Endodermal cell (in vitro differentiated cells): ENCODE results near the gene MRNIP. TPM values are rescaled to one million over a fixed set of nuclear protein-coding genes. Genes with fewer than 3 reads are reported as not detected.

Experiments
- DNase-seq: peaks from one replicate; pipeline ENCODE4 v3.0.0-alpha.2; 2017
- H3K27ac ChIP-seq: 2 replicates; pipeline ENCODE4 v1.5.1; 2013; ENCODE audit warnings: mild to moderate bottlenecking, low read depth, low read length, moderate library complexity
- H3K27me3 ChIP-seq: 2 replicates; pipeline ENCODE4 v1.6.1; 2013; ENCODE audit warnings: mild to moderate bottlenecking, low read length, moderate library complexity; ENCODE audit not compliant: insufficient read depth, control insufficient read depth, poor library complexity, severe bottlenecking
- H3K36me3 ChIP-seq: 2 replicates; pipeline ENCODE4 v1.7.0; 2013; ENCODE audit warnings: mild to moderate bottlenecking, low read length, moderate library complexity; ENCODE audit not compliant: control insufficient read depth, insufficient read depth
- H3K4me1 ChIP-seq: one replicate; pipeline ENCODE4 v1.7.0; 2013; ENCODE audit warnings: low read length; ENCODE audit not compliant: control insufficient read depth, insufficient read depth
- H3K4me3 ChIP-seq: 2 replicates; pipeline ENCODE4 v1.5.1; 2013; ENCODE audit warnings: mild to moderate bottlenecking, low read length, moderate library complexity
- H3K9ac ChIP-seq: 2 replicates; pipeline ENCODE4 v1.6.1; 2013; ENCODE audit warnings: mild to moderate bottlenecking, low read length, moderate library complexity; ENCODE audit not compliant: poor library complexity, severe bottlenecking; ENCODE audit errors: extremely low read depth
- H3K9me3 ChIP-seq: 2 replicates; pipeline ENCODE4 v1.6.1; 2013; ENCODE audit warnings: mild to moderate bottlenecking, low read length, moderate library complexity; ENCODE audit not compliant: control insufficient read depth
- H3K27ac Mint-ChIP-seq: 2 replicates; pipeline ENCODE4 v1.8.0; 2020; ENCODE audit warnings: mixed read lengths
- H3K27me3 Mint-ChIP-seq: 2 replicates; pipeline ENCODE4 v1.8.0; 2021; ENCODE audit warnings: mild to moderate bottlenecking, mixed read lengths; ENCODE audit not compliant: insufficient read depth
- H3K36me3 Mint-ChIP-seq: 2 replicates; pipeline ENCODE4 v1.8.0; 2020; ENCODE audit warnings: low read depth, mixed read lengths
- H3K4me1 Mint-ChIP-seq: 2 replicates; pipeline ENCODE4 v1.8.0; 2020; ENCODE audit warnings: mixed read lengths
- H3K4me3 Mint-ChIP-seq: 2 replicates; pipeline ENCODE4 v1.8.0; 2020; ENCODE audit warnings: mild to moderate bottlenecking, moderate library complexity, mixed read lengths
- H3K9me3 Mint-ChIP-seq: 2 replicates; pipeline ENCODE4 v1.8.0; 2020; ENCODE audit warnings: mild to moderate bottlenecking, mixed read lengths
- CTCF ChIP-seq: fragments of 200-600 bp; sonication (generic); conservative IDR thresholded peaks from 2 replicates; pipeline ENCODE4 v1.5.0; 2021; ENCODE audit warnings: antibody characterized with exemption, mild to moderate bottlenecking
- WGBS, 2 experiments: methylation state at CpG; one replicate each; pipeline versions ENCODE4 v1.1.5 to v1.1.7; 2013; ENCODE audit warnings: missing lambda C conversion rate in 2 of 2, mixed read lengths in 1 of 2; ENCODE audit not compliant: insufficient coverage in 1 of 2, insufficient read length in 1 of 2; 5-methylcytosine and 5-hydroxymethylcytosine counted together
- total RNA-seq, 2 donors: library from RNA; stranded (reverse); fragmentation: NEBNext Ultra II Directional in 1 of 2; extraction: Animal tissue kit (Norgen Biotek cat#: 25700) in 1 of 2; gene quantifications; 2 replicates in 1 of 2; 3 replicates in 1 of 2; pipeline ENCODE4 v1.2.1, GENCODE V29; 2021

The MRNIP gene
- total RNA-seq, 2 donors from 2014 or later: 45.8 to 55.3 TPM

- 96% methylated on average over 19 to 31 of the region's 31 CpGs for WGBS, 2 experiments
- H3K27ac ChIP-seq: no peak overlapping the region
- no peak overlapping the region for H3K4me3 ChIP-seq
- H3K9me3 ChIP-seq: peaks cover 20% of the 10 kb centered on the region
- H3K27me3 ChIP-seq: no peaks in the 10 kb centered on the region
- DNase-seq: no peak
- peaks cover 21% of the 10 kb centered on the region for H3K9me3 Mint-ChIP-seq
- H3K27ac Mint-ChIP-seq: no peak overlapping the region
- H3K36me3 ChIP-seq: peaks cover 40% of the 10 kb centered on the region
- H3K36me3 Mint-ChIP-seq: peaks cover 60% of the 10 kb centered on the region
- no peaks in the 10 kb centered on the region for H3K4me1 ChIP-seq
- H3K9ac ChIP-seq: no peak overlapping the region
- no peaks in the 10 kb centered on the region for H3K27me3 Mint-ChIP-seq
- TF ChIP-seq CTCF: no peak
- H3K4me1 Mint-ChIP-seq: no peaks in the 10 kb centered on the region
- no peak overlapping the region for H3K4me3 Mint-ChIP-seq
Observed at GRCh38 chr5:179879003-179879689, 20.5 kb upstream of the MRNIP start.

GRCh38 chr5:179878222-179879002, 19.8 kb upstream of the MRNIP start:
- H3K27ac Mint-ChIP-seq: no peak overlapping the region
- Histone ChIP-seq H3K4me1 (no peaks in the 10 kb centered on the region), H3K27me3 (no peaks in the 10 kb centered on the region), H3K4me3 (no peak overlapping the region), H3K9me3 (peaks cover 13% of the 10 kb centered on the region), H3K9ac (no peak overlapping the region), H3K36me3 (peaks cover 33% of the 10 kb centered on the region), H3K27ac (no peak overlapping the region)
- no peaks in the 10 kb centered on the region for H3K27me3 Mint-ChIP-seq
- peaks cover 55% of the 10 kb centered on the region for H3K36me3 Mint-ChIP-seq
- H3K4me3 Mint-ChIP-seq: no peak overlapping the region
- TF ChIP-seq CTCF: no peak
- no peaks in the 10 kb centered on the region for H3K4me1 Mint-ChIP-seq
- DNase-seq: no peak
- H3K9me3 Mint-ChIP-seq: peaks cover 14% of the 10 kb centered on the region
- 94% methylated on average over 18 to 26 of the region's 26 CpGs for WGBS, 2 experiments

- Histone ChIP-seq H3K9ac (no peak overlapping the region), H3K4me3 (no peak overlapping the region), H3K4me1 (no peaks in the 10 kb centered on the region), H3K27me3 (no peaks in the 10 kb centered on the region), H3K27ac (no peak overlapping the region), H3K9me3 (no peaks in the 10 kb centered on the region), H3K36me3 (peaks cover 28% of the 10 kb centered on the region)
- peaks cover 46% of the 10 kb centered on the region for H3K36me3 Mint-ChIP-seq
- DNase-seq: no peak
- no peak overlapping the region for H3K4me3 Mint-ChIP-seq
- no peaks in the 10 kb centered on the region for H3K9me3 Mint-ChIP-seq
- TF ChIP-seq CTCF: no peak
- no peak overlapping the region for H3K27ac Mint-ChIP-seq
- H3K4me1 Mint-ChIP-seq: no peaks in the 10 kb centered on the region
- H3K27me3 Mint-ChIP-seq: no peaks in the 10 kb centered on the region
- WGBS, 2 experiments: 96 to 100% methylated on average over 2 to 3 of the region's 3 CpGs
Observed at GRCh38 chr5:179876610-179876952, 18.0 kb upstream of the MRNIP start.
